Measurements from ENCODE around the gene ZNF569. TPM values are rescaled to one million over a fixed set of nuclear protein-coding genes. Genes with fewer than 3 reads are reported as not detected.
A peak's percentile ranks its signal among the peaks of the same experiment; 100 is the strongest.

ZNF569 gene
- total and polyA plus RNA-seq, 8 donors, result 3.5 to 15.5 (median 9.4) TPM

GRCh38 chr19:37507167-37507464, 39.9 kb upstream of the ZNF569 start:
- DNase-seq (no peak), ATAC-seq (no peak)
- H3K4me3 ChIP-seq, result peak overlapping the region; percentile 55 to 57
- no peak for TF ChIP-seq CTCF (IDR thresholded peaks at IDR 0.05)
- H3K27ac ChIP-seq, result peak overlapping the region; percentile 86 to 90
- intact Hi-C loops (cut with DNase I), result no loop called here
- H3K9me3 ChIP-seq, result peaks cover 0 to 79% of the 10 kb centered on the region in 2 donors
- peaks cover 0 to 17% of the 10 kb centered on the region in 2 donors for H3K36me3 ChIP-seq
- H3K4me1 ChIP-seq, result peaks cover 0 to 9% of the 10 kb centered on the region in 2 donors
- H3K27me3 ChIP-seq, result peaks cover 0 to 6% of the 10 kb centered on the region in 2 donors

GRCh38 chr19:37506387-37507166, 39.3 kb upstream of the ZNF569 start, which contains the start of gene ZNF793:
ZNF793 (plus strand) TSS chr19:37506939; CDS start chr19:37523440, 16,501 bp downstream.
- ATAC-seq, result peak; percentile 93
- peak; percentile 75 to 88 (median 85) for DNase-seq
- intact Hi-C loops (cut with DNase I), result no loop called here
- Histone ChIP-seq H3K9me3 (peaks cover 0 to 79% of the 10 kb centered on the region in 2 donors), H3K27ac (peak within 1 kb of the TSS; percentile 86 to 90), H3K36me3 (peaks cover 0 to 13% of the 10 kb centered on the region in 2 donors), H3K4me3 (peak within 1 kb of the TSS; percentile 55 to 57), H3K4me1 (peaks cover 0 to 9% of the 10 kb centered on the region in 2 donors), H3K27me3 (peaks cover 0 to 6% of the 10 kb centered on the region in 2 donors)
- TF ChIP-seq CTCF (IDR thresholded peaks at IDR 0.05), result no peak

- Histone ChIP-seq H3K4me1 (peaks cover 0 to 9% of the 10 kb centered on the region in 2 donors), H3K27me3 (peaks cover 0 to 6% of the 10 kb centered on the region in 2 donors), H3K36me3 (peaks cover 0 to 7% of the 10 kb centered on the region in 2 donors), H3K27ac (peak overlapping the region; percentile 86 to 90), H3K9me3 (peaks cover 0 to 79% of the 10 kb centered on the region in 2 donors), H3K4me3 (peak overlapping the region; percentile 55 to 57)
- ATAC-seq (peak; percentile 21), DNase-seq (no peak)
- no peak for TF ChIP-seq CTCF (IDR thresholded peaks at IDR 0.05)
- intact Hi-C loops (cut with DNase I), result no loop called here
These were observed 38.7 kb upstream of the ZNF569 start for GRCh38 chr19:37505958-37506386.

GRCh38 chr19:37492213-37492612, 25.0 kb upstream of the ZNF569 start:
- TF ChIP-seq CTCF (IDR thresholded peaks at IDR 0.05), result no peak
- Histone ChIP-seq H3K27me3 (no peaks in the 10 kb centered on the region), H3K27ac (no peak overlapping the region), H3K36me3 (no peaks in the 10 kb centered on the region), H3K4me3 (no peak overlapping the region), H3K4me1 (no peaks in the 10 kb centered on the region), H3K9me3 (peaks cover 0 to 100% of the 10 kb centered on the region in 2 donors)
- no peak for ATAC-seq
- no peak for DNase-seq
- intact Hi-C loops (cut with DNase I), result no loop called here

- Histone ChIP-seq H3K4me3 (no peak overlapping the region), H3K27ac (no peak overlapping the region), H3K4me1 (no peaks in the 10 kb centered on the region), H3K27me3 (no peaks in the 10 kb centered on the region), H3K9me3 (peaks cover 32 to 100% of the 10 kb centered on the region in 2 donors), H3K36me3 (peaks cover 3 to 66% of the 10 kb centered on the region in 2 donors)
- intact Hi-C loops (cut with DNase I), result no loop called here
- DNase-seq, result no peak
- TF ChIP-seq CTCF (IDR thresholded peaks at IDR 0.05), result no peak
- ATAC-seq, result no peak
These were observed 17.3 kb upstream of the ZNF569 start for GRCh38 chr19:37484406-37485168.
